NCI-H460 (cell line): ENCODE measurements around the gene NCK1. TPM values are rescaled to one million over a fixed set of nuclear protein-coding genes. Genes with fewer than 3 reads are reported as not detected.
A peak's percentile ranks its signal among the peaks of the same experiment; 100 is the strongest.
"Not testable (repeated sequence)": the region's sequence is repeated elsewhere in the genome, so short reads cannot be mapped to it uniquely, and the experiment has no call there.

Experiments
- DNase-seq: peaks from one replicate; pipeline ENCODE4 v3.0.0-alpha.2; 2016; ENCODE audit warnings: low read depth; ENCODE audit errors: extremely low read depth
- total RNA-seq: library from RNA; depleted of rRNA; stranded (reverse); fragments of >200 nt; shearing (Covaris generic); gene quantifications from 2 replicates; pipeline ENCODE4 v1.2.3, GENCODE V29; 2014

Gene NCK1
- total RNA-seq, 1 experiment from 2014 or later: 52.8 TPM

DNA sequence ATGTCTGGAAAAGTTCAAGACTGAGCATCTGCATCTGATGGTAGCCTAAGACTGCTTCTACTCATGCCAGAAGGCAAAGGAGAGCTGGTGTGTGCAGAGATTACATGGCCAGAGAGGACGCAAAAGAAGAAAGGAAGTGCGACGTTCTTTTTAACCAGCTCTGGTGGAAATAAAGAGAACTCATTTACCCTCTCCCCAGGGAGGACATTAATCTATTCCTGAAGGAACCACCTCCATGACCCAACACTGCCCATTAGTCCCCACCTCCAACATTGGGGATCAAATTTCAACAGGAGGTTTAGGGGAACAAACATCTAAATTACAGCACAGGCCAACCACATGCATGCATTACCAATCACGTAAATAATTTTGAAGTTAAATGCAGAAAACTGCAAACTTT is 1.5 kb upstream of the NCK1 start:
- DNase-seq: no peak

DNA sequence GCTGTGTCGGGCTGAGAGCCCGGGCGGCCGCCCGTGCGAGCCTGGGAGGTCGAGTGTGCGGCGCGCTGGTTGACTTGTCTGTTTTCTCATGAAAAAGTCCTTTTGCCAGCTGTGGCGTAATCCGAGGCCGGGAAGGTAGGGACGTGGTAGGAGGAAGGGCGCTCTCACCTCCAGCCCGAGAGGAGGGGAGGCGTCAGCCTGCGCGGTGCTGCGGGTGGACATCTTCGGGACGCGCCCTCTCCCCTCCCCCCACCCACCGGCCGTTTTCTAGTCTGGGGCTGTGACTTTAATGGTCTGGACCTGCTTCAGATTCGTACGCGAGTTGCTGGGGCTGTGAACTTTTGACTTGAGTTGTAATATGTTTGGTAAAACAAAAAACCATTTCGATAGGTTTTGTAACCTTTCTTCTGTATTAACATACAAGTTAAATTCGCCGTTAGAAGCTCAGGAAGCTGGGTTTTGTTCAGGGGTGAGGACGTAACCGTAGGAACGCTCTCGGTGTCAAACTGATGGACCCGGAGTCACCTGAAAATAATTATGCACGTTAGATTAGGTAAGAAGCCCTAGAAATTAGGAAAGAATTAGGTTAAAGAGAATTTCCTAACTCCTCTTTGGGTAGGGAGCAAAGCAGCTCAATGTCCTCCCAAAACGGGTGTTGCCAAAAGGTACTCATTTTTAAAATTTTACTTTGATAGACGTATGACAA is 762 bp downstream of the NCK1 start:
- peak; percentile 25 for DNase-seq

DNA sequence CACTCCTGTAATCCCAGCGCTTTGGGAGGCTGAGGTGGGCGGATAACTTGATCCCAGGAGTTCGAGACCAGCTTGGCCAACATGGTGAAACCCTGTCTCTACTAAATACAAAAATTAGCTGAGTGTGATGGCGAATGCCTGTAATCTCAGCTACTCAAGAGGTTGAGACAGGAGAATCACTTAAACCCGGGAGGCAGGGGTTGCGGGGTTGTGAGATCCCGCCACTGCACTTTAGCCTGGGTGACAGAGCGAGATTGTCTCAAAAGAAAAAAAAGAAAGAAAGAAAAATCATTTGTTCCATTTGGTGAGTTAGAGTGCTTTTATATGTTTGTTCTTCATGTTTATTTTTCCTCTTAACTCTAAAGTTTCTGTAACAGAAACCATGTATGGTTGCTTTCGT is 7.3 kb downstream of the NCK1 start:
- no peak for DNase-seq

DNA sequence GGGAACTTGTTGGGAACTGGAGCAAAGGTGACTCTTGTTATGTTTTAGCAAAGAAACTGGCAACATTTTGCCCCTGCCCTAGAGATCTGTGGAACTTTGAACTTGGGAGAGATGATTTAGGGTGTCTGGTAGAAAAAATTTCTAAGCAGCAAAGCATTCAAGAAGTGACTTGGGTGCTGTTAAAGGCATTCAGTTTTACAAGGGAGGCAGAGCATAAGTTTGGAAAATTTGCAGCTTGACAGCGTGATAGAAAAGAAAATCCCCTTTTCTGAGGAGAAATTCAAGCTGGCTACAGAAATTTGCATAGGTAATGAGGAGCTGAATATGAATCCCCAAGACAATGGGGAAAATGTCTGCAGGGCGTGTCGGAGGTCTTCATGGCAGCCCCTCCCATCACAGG is 10.2 kb downstream of the NCK1 start:
- DNase-seq: not testable (repeated sequence)

- DNase-seq: not testable (repeated sequence)
These were observed 17.5 kb downstream of the NCK1 start for GRCh38 chr3:136879510-136879909.

DNA sequence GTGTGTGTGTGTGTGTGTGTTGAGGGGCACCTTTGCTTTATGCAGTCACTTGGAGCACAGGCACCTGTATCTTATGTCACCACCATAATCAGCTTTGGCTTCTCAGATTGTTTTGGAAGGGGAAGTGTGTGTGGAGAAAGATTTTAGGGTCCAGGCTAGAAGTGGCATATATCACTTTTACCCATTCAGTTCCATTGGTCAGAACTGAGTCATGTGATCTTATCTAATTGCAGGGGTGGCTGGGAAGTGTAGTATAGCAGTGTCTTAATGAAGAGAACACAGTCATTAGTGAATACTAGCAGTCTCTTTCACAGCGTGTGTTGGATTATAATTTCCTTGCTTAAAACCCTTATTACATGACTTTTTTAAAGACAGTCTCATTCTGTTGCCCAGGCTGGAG is 20.6 kb downstream of the NCK1 start:
- DNase-seq: no peak

- DNase-seq: no peak
These were observed 22.1 kb downstream of the NCK1 start for GRCh38 chr3:136883967-136884720.

DNA sequence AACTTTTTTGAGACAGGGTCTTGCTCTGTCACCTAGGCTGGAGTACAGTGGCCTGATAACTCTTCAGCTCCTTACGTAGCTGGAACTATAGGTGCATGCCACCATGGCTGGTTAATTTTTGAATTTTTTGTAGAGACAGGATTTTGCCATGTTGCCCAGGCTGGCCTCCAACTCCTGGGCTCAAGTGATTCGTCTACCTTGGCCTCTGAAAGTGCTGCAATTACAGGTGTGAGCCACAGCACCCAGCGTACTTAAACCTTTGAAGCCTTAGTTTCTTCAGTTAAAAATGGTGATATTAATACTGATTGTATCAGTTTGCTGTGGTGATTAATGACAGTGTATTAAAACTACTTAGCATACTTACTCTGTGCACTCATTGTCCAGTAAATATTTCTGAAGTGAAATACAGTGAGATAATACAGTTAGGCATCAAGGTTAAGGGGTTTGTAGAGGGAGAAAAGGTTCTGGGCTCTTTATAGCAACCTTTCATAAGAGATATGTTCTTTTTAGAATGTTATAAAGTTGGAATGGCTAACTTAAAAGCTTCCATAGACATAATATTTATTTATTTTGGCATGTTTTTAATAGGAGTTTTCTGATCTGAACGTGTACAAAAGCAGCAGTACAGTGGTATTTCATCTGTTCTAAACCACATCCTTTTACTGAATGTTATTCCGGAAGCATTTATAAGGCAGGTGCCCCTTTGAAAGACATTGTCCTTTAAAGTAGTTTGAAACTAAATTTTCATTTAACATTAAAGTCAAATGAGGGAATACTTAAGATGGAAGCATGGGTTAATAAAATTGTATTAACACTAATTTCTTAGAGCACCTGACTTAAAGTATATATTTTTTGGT is 23.6 kb downstream of the NCK1 start:
- DNase-seq: no peak

DNA sequence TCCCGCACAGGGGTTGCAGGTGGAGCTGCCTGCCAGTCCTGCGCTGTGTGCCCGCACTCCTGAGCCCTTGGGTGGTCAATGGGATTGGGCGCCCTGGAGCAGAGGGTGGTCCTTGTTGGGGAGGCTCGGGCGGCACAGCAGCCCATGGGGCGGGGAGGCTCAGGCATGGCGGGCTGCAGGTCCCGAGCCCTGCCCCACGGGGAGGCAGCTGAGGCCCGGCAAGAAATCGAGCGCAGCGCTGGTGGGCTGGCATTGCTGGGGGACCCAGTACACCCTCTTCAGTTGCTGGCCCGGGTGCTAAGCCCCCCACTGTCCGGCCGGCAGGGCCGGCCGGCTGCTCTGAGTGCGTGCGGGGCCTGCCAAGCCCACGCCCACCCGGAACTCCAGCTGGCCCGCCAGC is 27.9 kb downstream of the NCK1 start:
- no peak for DNase-seq

DNA sequence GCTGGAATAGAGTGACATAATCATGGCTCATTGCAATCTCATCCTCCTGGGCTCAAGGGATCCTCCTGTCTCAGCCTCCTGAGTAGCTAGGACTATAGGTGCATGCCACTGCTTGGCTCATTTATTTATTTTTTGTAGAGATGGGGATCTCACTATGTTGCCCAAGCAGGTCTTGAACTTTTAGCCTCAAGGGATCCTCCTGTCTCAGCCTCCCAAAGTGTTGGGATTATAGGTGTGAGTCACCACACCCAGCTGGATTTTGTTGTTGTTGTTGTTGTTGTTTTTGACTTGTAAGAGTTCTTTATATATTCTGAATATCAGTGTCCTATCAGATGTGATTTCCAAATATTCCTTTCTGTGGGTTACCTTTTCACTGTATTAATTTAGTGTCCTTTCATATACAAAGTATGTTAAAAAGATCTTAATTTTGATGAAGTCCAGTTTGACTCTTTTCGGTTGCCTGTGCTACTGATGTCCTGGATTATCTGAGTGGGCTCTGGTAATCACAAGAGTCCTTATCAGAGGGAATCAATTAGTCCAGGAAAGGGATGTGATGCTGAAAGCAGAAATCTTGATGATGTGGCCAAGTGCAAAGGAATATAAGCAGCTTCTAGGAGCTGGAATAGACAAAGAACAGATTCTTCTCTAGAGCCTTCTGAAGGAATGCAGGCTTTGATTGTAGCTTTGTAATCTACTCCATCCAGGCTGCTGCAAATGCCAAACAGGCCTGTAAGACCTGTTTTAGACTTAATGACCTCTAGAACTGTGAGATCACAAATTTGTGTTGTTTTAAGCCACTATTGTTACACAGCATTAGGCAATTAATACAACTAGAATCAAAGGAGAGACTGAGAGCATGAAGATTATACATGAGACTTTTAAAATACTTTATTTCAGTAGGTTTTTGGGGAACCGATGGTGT is 30.2 kb downstream of the NCK1 start:
- no peak for DNase-seq

DNA sequence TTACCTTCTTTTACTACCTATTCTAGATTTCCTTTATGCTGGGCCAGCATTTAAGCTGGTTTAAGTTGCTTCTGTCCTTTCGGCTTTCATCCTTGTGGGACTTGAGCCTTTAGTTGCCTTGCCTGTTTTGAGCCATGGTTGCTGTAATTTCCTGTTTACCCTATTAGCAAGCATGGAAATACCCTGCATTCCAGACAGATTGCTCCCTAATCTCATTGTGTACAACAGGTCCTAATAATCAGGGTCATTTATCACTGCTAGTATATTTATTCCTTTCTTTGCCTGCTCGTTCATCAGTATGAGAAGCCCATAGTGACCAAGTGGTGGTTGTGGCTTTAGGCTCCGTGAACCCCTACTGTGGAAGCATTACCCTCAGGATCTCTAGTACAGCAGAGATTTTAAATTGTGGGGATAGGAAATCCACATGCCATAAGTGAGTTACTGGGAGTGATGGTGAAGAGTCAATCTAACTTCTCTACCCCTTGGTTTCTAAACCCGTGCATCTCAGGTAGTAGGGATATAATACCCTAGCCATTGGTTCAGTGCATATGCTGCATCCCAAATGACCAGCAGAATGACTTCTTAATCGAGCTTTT is 31.9 kb downstream of the NCK1 start:
- peak; percentile 1 for DNase-seq

DNA sequence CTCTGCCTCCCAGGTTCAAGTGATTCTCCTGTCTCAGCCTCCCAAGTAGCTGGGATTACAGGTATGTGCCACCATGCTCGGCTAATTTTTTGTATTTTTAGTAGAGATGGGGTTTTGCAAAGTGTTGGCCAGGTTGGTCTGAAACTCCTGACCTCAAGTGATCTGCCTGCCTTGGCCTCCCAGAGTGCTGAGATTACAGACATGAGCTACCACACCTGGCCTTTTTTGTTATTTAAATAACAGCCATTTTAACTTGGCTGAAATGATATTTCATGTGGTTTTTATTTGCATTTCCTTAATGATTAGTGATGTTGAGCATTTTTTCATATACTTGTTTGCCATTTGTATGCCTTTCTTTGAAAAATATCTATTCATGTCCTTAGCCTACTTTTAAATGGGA is 35.2 kb downstream of the NCK1 start:
- not testable (repeated sequence) for DNase-seq

- DNase-seq: no peak
These were observed 36.5 kb downstream of the NCK1 start for GRCh38 chr3:136898549-136898948.

DNA sequence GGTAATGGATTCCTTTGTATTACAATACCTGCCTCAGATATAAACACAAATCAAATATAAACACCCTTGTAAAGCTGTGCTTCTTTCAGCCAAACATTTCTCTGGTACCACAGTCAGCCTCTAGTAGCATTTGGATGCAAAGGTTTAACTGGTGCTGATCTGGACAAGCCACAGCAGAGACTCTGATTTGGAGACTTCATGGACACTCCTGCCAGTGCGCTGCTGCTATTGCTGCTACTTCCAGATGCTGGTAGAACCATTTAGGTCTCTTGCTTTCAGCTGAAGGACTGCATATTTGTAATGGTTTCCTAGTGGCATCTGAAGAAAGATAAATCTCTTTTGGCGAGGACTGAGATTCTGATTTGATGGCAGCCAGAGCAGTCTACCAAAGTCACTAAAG is 36.9 kb downstream of the NCK1 start:
- no peak for DNase-seq

DNA sequence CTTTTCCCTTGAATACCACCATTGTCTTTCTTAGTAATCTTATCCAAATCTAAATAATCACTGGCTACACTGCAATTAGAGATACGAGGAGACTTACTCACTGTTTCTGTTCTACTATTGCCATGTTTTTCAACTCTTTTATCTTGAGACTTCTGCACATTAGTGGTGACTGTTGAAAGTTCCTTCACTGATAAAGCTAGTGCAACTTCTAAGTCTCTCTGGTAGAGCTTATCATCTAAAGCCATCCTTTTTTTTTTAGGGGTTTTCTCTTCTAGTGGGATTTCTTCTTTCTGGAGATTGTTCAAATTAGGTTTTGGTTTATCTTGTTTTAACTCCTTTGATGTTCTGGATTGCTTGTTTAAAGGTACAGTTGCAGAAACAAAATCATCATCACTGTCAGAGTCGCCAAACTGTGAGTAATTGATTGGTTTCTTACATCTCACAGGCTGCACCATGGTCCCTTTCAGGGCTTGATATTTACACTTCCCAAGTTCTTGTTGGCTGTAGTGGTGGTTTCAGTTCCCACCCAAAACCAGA is 37.7 kb downstream of the NCK1 start:
- no peak for DNase-seq

- DNase-seq: not testable (repeated sequence)
These were observed 38.7 kb downstream of the NCK1 start for GRCh38 chr3:136900694-136901093.

- no peak for DNase-seq
These were observed 39.4 kb downstream of the NCK1 start for GRCh38 chr3:136901391-136901790.

DNA sequence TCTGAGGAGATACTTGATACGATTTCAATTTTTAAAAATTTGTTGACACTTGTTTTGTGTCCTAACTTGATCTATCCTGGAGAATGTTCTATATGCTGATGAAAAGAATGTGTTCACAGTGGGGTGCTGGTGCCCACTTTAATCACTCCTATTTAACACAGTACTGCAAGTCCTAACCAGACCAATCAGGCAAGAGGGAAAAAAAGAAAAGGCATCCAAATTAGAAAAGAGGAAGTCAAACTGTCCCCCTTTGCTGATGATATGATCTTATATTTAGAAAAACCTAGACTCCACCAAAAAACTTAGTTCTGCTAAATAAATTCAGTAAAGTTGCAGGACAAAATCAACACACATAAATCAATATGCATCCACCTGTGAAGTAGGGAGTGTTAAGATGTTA is 40.5 kb downstream of the NCK1 start:
- DNase-seq: not testable (repeated sequence)

DNA sequence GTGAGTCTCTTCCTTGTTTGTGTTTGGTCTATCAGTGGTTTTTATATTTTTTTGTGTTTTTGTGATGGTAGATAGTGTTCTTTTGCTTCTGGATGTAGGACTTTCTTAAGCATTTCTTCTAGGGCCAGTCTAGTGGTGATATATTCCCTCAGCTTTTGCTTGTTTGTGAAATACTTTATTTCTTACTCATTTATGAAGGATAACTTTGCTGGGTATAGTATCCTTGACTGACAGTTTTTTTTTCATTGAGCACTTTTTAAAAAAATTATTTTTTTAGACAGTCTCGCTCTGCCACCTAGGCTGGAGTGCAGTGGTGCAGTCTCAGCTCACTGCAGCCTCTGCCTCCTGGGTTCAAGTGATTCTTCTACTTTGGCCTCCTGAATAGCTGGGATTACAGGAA is 41.9 kb downstream of the NCK1 start:
- no peak for DNase-seq

DNA sequence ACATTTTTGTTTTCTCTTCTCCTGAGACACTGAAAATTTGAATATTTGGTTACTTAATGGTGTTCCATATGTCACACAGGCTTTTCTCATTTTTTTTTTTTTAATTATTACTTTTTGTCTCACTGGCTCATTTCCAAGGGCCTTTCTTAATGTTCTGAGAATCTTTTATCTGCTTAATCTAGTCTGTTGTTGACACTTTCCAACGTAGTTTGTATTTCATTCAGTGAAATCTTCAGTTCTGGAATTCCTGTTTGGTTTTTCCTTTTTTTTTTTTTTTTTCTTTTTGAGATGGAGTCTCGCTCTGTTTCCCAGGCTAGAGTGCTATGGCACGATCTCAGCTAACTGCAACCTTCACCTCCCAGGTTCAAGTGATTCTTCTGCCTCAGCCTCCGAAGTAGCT is 42.7 kb downstream of the NCK1 start:
- no peak for DNase-seq
